Transverse colon (tissue), 4 donors: ENCODE data around the gene INPP5F.

ENCODE experiments used
- POLR2AphosphoS5 ChIP-seq, 3 donors: sonication (generic); formaldehyde crosslinking; IDR thresholded peaks; one replicate each; pipeline ENCODE4 v1.6.1; 2016; ENCODE audit warnings: antibody characterized with exemption in 3 of 3
- TF ChIP-seq, protein P1 (sequence below), 5 experiments: fragments of 200-600 bp in 3 of 5; fragments of 450-650 bp in 2 of 5; sonication (generic) in 3 of 5; IDR thresholded peaks; 1 replicate in 2 of 5; 2 replicates in 3 of 5; pipeline ENCODE4 v1.5.1; 2016 to 2017; ENCODE audit warnings: antibody characterized with exemption in 5 of 5, inconsistent platforms in 3 of 5, mild to moderate bottlenecking in 2 of 5, moderate library complexity in 1 of 5

DNA sequence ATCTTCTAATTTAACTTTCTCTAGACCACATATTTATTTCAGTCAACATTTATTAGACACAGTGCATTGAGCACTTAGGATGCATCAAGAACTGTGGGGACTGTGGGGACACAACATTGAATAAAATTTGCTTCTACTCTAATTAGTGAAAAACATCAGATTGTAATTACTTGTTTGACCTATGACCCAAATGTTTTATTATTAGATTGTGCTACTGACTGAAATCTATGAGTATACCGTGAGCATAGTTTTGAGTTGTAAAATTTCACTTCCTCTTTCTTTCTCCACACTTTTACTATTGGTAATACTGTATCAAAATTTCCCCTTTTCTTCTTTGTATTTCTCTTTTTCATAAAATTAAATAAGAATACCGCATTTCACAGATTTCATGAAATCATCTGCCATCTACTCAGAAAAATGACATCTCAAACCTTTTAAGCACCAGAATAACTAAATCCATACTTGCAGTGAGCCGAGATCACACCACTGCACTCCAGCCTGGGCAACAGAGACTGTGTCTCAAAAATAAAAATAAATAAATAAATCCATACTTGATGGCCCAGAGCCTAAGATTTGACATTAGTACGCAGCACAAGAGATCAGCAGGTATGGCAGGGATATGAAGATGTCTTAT lies 25.4 kb upstream of the INPP5F start:
- TF ChIP-seq, protein P1, sequence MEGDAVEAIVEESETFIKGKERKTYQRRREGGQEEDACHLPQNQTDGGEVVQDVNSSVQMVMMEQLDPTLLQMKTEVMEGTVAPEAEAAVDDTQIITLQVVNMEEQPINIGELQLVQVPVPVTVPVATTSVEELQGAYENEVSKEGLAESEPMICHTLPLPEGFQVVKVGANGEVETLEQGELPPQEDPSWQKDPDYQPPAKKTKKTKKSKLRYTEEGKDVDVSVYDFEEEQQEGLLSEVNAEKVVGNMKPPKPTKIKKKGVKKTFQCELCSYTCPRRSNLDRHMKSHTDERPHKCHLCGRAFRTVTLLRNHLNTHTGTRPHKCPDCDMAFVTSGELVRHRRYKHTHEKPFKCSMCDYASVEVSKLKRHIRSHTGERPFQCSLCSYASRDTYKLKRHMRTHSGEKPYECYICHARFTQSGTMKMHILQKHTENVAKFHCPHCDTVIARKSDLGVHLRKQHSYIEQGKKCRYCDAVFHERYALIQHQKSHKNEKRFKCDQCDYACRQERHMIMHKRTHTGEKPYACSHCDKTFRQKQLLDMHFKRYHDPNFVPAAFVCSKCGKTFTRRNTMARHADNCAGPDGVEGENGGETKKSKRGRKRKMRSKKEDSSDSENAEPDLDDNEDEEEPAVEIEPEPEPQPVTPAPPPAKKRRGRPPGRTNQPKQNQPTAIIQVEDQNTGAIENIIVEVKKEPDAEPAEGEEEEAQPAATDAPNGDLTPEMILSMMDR (IDR thresholded peaks at IDR 0.05), result no peak
- no peak for TF ChIP-seq POLR2AphosphoS5 (IDR thresholded peaks at IDR 0.05)
